Keratinocyte (primary cell): ENCODE results near the gene FOXI2. TPM values are rescaled to one million over a fixed set of nuclear protein-coding genes. Genes with fewer than 3 reads are reported as not detected.

Experiments used
- DNase-seq: peaks from one replicate; pipeline ENCODE4 v3.0.0-alpha.2; 2011; ENCODE audit warnings: low read depth, missing footprints, low spot score
- FAIRE-seq: peaks from 2 replicates; lab custom pipeline; 2011; peaks lifted over from hg19 to GRCh38; lab: Jason Lieb, UNC
- H2AFZ ChIP-seq: 2 replicates; pipeline ENCODE4 v1.6.0; 2012; ENCODE audit warnings: low read length, control low read depth, inconsistent platforms; ENCODE audit not compliant: control insufficient read depth
- H3K27ac ChIP-seq: 2 replicates; pipeline ENCODE4 v1.5.1; 2011; ENCODE audit warnings: low read length; ENCODE audit not compliant: control insufficient read depth, insufficient read depth
- H3K27me3 ChIP-seq: 3 replicates; pipeline ENCODE4 v1.6.0; 2011; ENCODE audit warnings: low read length; ENCODE audit not compliant: control insufficient read depth, insufficient read depth; ENCODE audit errors: extremely low read depth
- H3K36me3 ChIP-seq, 2 experiments: 2 replicates in 1 of 2; 3 replicates in 1 of 2; pipeline ENCODE4 v1.5.1; 2011; ENCODE audit warnings: low read length in 2 of 2, mild to moderate bottlenecking in 1 of 2; ENCODE audit not compliant: control insufficient read depth in 2 of 2, insufficient read depth in 2 of 2; ENCODE audit errors: extremely low read depth in 1 of 2
- H3K4me1 ChIP-seq: 3 replicates; pipeline ENCODE4 v1.5.1; 2011; ENCODE audit warnings: low read length; ENCODE audit not compliant: control insufficient read depth, insufficient read depth; ENCODE audit errors: extremely low read depth
- H3K4me2 ChIP-seq: 3 replicates; pipeline ENCODE4 v1.6.0; 2011; ENCODE audit warnings: low read depth, low read length; ENCODE audit not compliant: control insufficient read depth, insufficient read depth; ENCODE audit errors: extremely low read depth
- H3K4me3 ChIP-seq, 3 experiments: fragments of 200-600 bp in 1 of 3; sonication (generic) in 1 of 3; 2 replicates in 2 of 3; 3 replicates in 1 of 3; pipeline ENCODE4 v1.5.1; 2011 to 2016; ENCODE audit warnings: low read length in 3 of 3, mild to moderate bottlenecking in 3 of 3, control low read depth in 2 of 3, inconsistent platforms in 1 of 3, low read depth in 1 of 3, mixed read lengths in 1 of 3, mixed run types in 1 of 3, moderate library complexity in 1 of 3; ENCODE audit not compliant: control insufficient read depth in 2 of 3, insufficient read depth in 2 of 3; ENCODE audit errors: extremely low read depth in 1 of 3
- H3K79me2 ChIP-seq: 2 replicates; pipeline ENCODE4 v1.6.0; 2012; ENCODE audit warnings: low read length; ENCODE audit not compliant: control insufficient read depth, insufficient read depth
- H3K9ac ChIP-seq: 3 replicates; pipeline ENCODE4 v1.6.0; 2011; ENCODE audit warnings: low read length; ENCODE audit not compliant: control insufficient read depth, insufficient read depth; ENCODE audit errors: extremely low read depth
- H3K9me1 ChIP-seq: 3 replicates; pipeline ENCODE4 v1.6.0; 2011; ENCODE audit warnings: low read length; ENCODE audit not compliant: control insufficient read depth, insufficient read depth; ENCODE audit errors: extremely low read depth
- H3K9me3 ChIP-seq: 2 replicates; pipeline ENCODE4 v1.5.1; 2012; ENCODE audit warnings: low read depth, low read length; ENCODE audit not compliant: control insufficient read depth
- H4K20me1 ChIP-seq: 3 replicates; pipeline ENCODE4 v1.6.0; 2011; ENCODE audit warnings: low read length; ENCODE audit not compliant: control insufficient read depth, insufficient read depth; ENCODE audit errors: extremely low read depth
- EZH2 ChIP-seq: IDR thresholded peaks from one replicate; pipeline ENCODE4 v1.6.1; 2012; ENCODE audit warnings: inconsistent platforms, mild to moderate bottlenecking, low read length, moderate library complexity
- dilution Hi-C: fragments of 300-500 bp; cut with MboI; formaldehyde crosslinking; loops from one replicate; pipeline ENCODE4 v1.7.0; 2020; ENCODE audit warnings: low sequenced_read_pairs; ENCODE audit not compliant: extremely low pct_ligation_motif_present
- polyA plus RNA-seq, 5 experiments: library from polyadenylated mRNA; depleted of rRNA in 3 of 5; stranded (reverse) in 3 of 5; stranded (forward) in 1 of 5; unstranded in 1 of 5; fragments of >200 nt; gene quantifications; 1 replicate in 1 of 5; 2 replicates in 3 of 5; 3 replicates in 1 of 5; pipeline versions ENCODE4 v1.2.1 to v1.2.3, GENCODE V29; 2011 to 2012; ENCODE audit warnings: missing spikeins in 2 of 5, low read depth in 1 of 5, low replicate concordance in 1 of 5
- TF ChIP-seq, protein P1 (sequence below), 3 experiments: IDR thresholded peaks in 1 of 3; conservative IDR thresholded peaks in 1 of 3; optimal IDR thresholded peaks in 1 of 3; 2 replicates in 2 of 3; 3 replicates in 1 of 3; pipeline versions ENCODE3 to v1.5.1; 2011; ENCODE audit warnings: low read length in 3 of 3, mild to moderate bottlenecking in 3 of 3, moderate library complexity in 2 of 3, control low read depth in 1 of 3, inconsistent platforms in 1 of 3; ENCODE audit not compliant: insufficient read depth in 2 of 3; ENCODE audit errors: extremely low read depth in 1 of 3

The FOXI2 gene
- polyA plus RNA-seq, 1 donor (not counting 4 experiments of a cell fraction or from before 2014, with no cell fraction given), result not detected

GRCh38 chr10:127720142-127720541 lies 16.8 kb upstream of the FOXI2 start:
- Histone ChIP-seq H3K27ac (no peak overlapping the region), H3K9me3 (no peaks in the 10 kb centered on the region), H3K4me2 (no peak overlapping the region), H3K9me1 (no peaks in the 10 kb centered on the region), H3K79me2 (no peaks in the 10 kb centered on the region), H2AFZ (no peak overlapping the region), H3K36me3 (no peaks in the 10 kb centered on the region), H3K9ac (no peak overlapping the region), H3K4me3 (no peak overlapping the region), H4K20me1 (no peaks in the 10 kb centered on the region), H3K4me1 (no peaks in the 10 kb centered on the region), H3K27me3 (no peaks in the 10 kb centered on the region)
- FAIRE-seq (no peak), DNase-seq (no peak)
- dilution Hi-C loops, result no loop called here
- TF ChIP-seq, protein P1, sequence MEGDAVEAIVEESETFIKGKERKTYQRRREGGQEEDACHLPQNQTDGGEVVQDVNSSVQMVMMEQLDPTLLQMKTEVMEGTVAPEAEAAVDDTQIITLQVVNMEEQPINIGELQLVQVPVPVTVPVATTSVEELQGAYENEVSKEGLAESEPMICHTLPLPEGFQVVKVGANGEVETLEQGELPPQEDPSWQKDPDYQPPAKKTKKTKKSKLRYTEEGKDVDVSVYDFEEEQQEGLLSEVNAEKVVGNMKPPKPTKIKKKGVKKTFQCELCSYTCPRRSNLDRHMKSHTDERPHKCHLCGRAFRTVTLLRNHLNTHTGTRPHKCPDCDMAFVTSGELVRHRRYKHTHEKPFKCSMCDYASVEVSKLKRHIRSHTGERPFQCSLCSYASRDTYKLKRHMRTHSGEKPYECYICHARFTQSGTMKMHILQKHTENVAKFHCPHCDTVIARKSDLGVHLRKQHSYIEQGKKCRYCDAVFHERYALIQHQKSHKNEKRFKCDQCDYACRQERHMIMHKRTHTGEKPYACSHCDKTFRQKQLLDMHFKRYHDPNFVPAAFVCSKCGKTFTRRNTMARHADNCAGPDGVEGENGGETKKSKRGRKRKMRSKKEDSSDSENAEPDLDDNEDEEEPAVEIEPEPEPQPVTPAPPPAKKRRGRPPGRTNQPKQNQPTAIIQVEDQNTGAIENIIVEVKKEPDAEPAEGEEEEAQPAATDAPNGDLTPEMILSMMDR (optimal IDR thresholded peaks at IDR 0.05 in 1 of 3, IDR thresholded peaks at IDR 0.05 in 1 of 3, conservative IDR thresholded peaks at IDR 0.05 in 1 of 3; ENCODE audit: extremely low read depth in 1 of 3, insufficient read depth in 2 of 3, low read length in 3 of 3), result no peak
- TF ChIP-seq EZH2, result no peak

DNA sequence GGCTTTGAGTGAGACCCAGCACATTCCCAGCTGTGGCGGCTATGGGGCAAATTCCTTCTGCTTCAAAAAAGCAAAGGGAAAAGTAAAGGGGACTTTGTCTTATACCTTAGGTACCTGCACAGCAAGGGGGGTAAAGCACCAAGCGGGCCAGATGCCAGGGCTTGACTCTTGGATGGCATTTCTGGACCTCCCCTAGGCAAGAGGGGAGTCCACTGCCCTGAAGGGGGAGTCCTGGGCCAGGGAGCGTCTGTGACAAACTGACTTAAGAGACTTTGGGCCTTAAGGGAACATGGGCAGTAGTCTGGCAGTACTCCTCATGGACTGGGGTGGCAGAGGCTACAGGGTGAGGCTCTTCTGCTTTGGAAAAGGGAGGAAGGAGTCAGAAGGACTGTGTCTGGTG lies 16.1 kb upstream of the FOXI2 start:
- TF ChIP-seq, protein P1 (optimal IDR thresholded peaks at IDR 0.05 in 1 of 3, IDR thresholded peaks at IDR 0.05 in 1 of 3, conservative IDR thresholded peaks at IDR 0.05 in 1 of 3; ENCODE audit: extremely low read depth in 1 of 3, insufficient read depth in 2 of 3, low read length in 3 of 3), result no peak
- TF ChIP-seq EZH2, result no peak
- Histone ChIP-seq H2AFZ (no peak overlapping the region), H3K27ac (no peak overlapping the region), H3K9ac (no peak overlapping the region), H3K27me3 (no peaks in the 10 kb centered on the region), H3K4me3 (no peak overlapping the region), H4K20me1 (no peaks in the 10 kb centered on the region), H3K9me1 (no peaks in the 10 kb centered on the region), H3K4me2 (no peak overlapping the region), H3K79me2 (no peaks in the 10 kb centered on the region), H3K36me3 (no peaks in the 10 kb centered on the region), H3K9me3 (no peaks in the 10 kb centered on the region), H3K4me1 (no peaks in the 10 kb centered on the region)
- dilution Hi-C loops, result no loop called here
- FAIRE-seq (no peak), DNase-seq (no peak)
